K562 (cell line): ENCODE results near the gene ELMOD1. TPM values are rescaled to one million over a fixed set of nuclear protein-coding genes. Genes with fewer than 3 reads are reported as not detected.

Experiments
- CC2D1A ChIP-seq: fragments of 450-650 bp; IDR thresholded peaks from 2 replicates; pipeline ENCODE4 v1.6.1; 2017; ENCODE audit warnings: mild to moderate bottlenecking
- NR2C2 ChIP-seq, 2 experiments: fragments of 200-800 bp in 1 of 2; sonication (Bioruptor generic) in 1 of 2; sonication (generic) in 1 of 2; formaldehyde crosslinking in 1 of 2; IDR thresholded peaks; 2 replicates each; pipeline versions ENCODE4 v1.6.1 to v1.8.0; 2016 to 2022; ENCODE audit warnings: mild to moderate bottlenecking in 1 of 2, missing compliant biosample characterization in 1 of 2, missing genetic modification characterization in 1 of 2, missing genetic modification reagents in 1 of 2
- PYGO2 ChIP-seq: fragments of 450-650 bp; IDR thresholded peaks from 2 replicates; pipeline ENCODE4 v1.6.1; 2016; ENCODE audit warnings: mild to moderate bottlenecking, missing genetic modification characterization, moderate library complexity, missing compliant biosample characterization
- RCOR1 ChIP-seq, 2 experiments: IDR thresholded peaks; 2 replicates each; pipeline ENCODE4 v1.6.1; 2012; ENCODE audit warnings: low read depth in 2 of 2, low read length in 2 of 2, borderline replicate concordance in 1 of 2, improper control_type of control experiment in 1 of 2
- SIRT6 ChIP-seq: IDR thresholded peaks from one replicate; pipeline ENCODE4 v1.6.1; 2012; ENCODE audit warnings: low read depth, mild to moderate bottlenecking, control low read depth, inconsistent platforms, low read length, moderate library complexity
- polyA plus RNA-seq, 8 experiments: library from polyadenylated mRNA; depleted of rRNA in 4 of 8; stranded (reverse) in 5 of 8; unstranded in 3 of 8; fragments of >200 nt; fragmentation: Nextera tagmentation in 2 of 8; fragmentation: Illumina TruSeq in 1 of 8; extraction: Ambion mirVana in 2 of 8; extraction: Trizol in 1 of 8; gene quantifications; 2 replicates each; pipeline versions ENCODE4 v1.2.1 to v1.2.3, GENCODE V29; 2011 to 2014; ENCODE audit warnings: inconsistent platforms in 1 of 8, missing spikeins in 1 of 8
- total RNA-seq, 7 experiments: library from RNA; depleted of rRNA in 6 of 7; stranded (reverse); fragments of >200 nt in 6 of 7; fragmentation: Illumina TruSeq in 2 of 7; extraction: Trizol in 2 of 7; gene quantifications; 2 replicates each; pipeline versions ENCODE4 v1.2.1 to v1.2.3, GENCODE V29; 2011 to 2021; ENCODE audit warnings: low replicate concordance in 1 of 7
- TF ChIP-seq, protein P1 (sequence below): fragments of 450-650 bp; IDR thresholded peaks from 2 replicates; pipeline ENCODE4 v1.6.1; 2016; ENCODE audit warnings: mild to moderate bottlenecking
- TF ChIP-seq, protein P2 (sequence below), 2 experiments: fragments of 200-800 bp in 1 of 2; sonication (Bioruptor generic) in 1 of 2; sonication (generic) in 1 of 2; formaldehyde crosslinking in 1 of 2; IDR thresholded peaks in 1 of 2; conservative IDR thresholded peaks in 1 of 2; 2 replicates each; pipeline versions ENCODE4 v1.5.0 to v1.6.1; 2016 to 2020; ENCODE audit warnings: missing compliant biosample characterization in 1 of 2, missing genetic modification characterization in 1 of 2, missing genetic modification reagents in 1 of 2
- TF ChIP-seq, protein P3 (sequence below): fragments of 450-650 bp; formaldehyde crosslinking; conservative IDR thresholded peaks from 2 replicates; pipeline ENCODE4 v1.4.0; 2022; ENCODE audit warnings: mild to moderate bottlenecking, missing genetic modification characterization
- TF ChIP-seq, protein P4 (sequence below): fragments of 250-450 bp; sonication (Bioruptor Pico); IDR thresholded peaks from 2 replicates; pipeline ENCODE4 v1.8.0; 2021; ENCODE audit warnings: borderline replicate concordance, mild to moderate bottlenecking, moderate library complexity; ENCODE audit not compliant: poor library complexity, severe bottlenecking
- TF ChIP-seq, protein P5 (sequence below): sonication (generic); formaldehyde crosslinking; IDR thresholded peaks from 2 replicates; pipeline ENCODE4 v1.8.0; 2022; ENCODE audit warnings: mild to moderate bottlenecking, missing genetic modification reagents
- TF ChIP-seq, protein P6 (sequence below): sonication (generic); formaldehyde crosslinking; IDR thresholded peaks from 2 replicates; pipeline ENCODE4 v1.8.0; 2022; ENCODE audit warnings: missing genetic modification reagents, mild to moderate bottlenecking, borderline replicate concordance
- TF ChIP-seq, protein P7 (sequence below): sonication (generic); formaldehyde crosslinking; IDR thresholded peaks from 2 replicates; pipeline ENCODE4 v1.4.0; 2020; ENCODE audit warnings: mild to moderate bottlenecking, missing genetic modification reagents

The ELMOD1 gene
- total and polyA plus RNA-seq, 9 of the 15 experiments (the other 6 are each of a cell fraction or from before 2014, with no cell fraction given): not detected

DNA sequence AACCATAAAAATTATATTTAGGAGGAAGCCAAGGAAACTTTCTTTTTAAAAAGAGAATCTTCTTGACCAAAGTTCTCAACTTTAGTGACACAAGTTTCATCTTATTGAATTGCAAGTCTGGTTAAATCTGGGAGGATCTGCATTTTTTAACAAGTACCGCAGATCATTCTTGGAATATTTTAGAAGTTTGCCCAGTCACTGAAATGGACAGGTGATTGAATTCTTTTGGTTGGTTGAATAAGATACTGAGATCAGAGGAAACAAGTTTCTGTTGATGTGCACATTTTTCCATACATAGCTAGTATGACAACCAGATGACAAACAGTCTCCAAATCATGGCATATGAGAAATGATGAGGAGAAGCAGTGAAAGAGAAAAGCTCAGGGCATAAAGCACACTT, 70.7 kb downstream of the ELMOD1 start (continued):
- TF ChIP-seq PYGO2 (tag) (no peak), NR2C2 (CRISPR knock-in tag; IDR thresholded peaks at IDR 0.05) (no peak), NR2C2 (tag; IDR thresholded peaks at IDR 0.05) (no peak), SIRT6 (no peak), CC2D1A (no peak), RCOR1 (IDR thresholded peaks at IDR 0.05; ENCODE audit: borderline replicate concordance in 1 of 2, low read depth in 2 of 2, low read length in 2 of 2) (no peak)
- TF ChIP-seq, protein P1, sequence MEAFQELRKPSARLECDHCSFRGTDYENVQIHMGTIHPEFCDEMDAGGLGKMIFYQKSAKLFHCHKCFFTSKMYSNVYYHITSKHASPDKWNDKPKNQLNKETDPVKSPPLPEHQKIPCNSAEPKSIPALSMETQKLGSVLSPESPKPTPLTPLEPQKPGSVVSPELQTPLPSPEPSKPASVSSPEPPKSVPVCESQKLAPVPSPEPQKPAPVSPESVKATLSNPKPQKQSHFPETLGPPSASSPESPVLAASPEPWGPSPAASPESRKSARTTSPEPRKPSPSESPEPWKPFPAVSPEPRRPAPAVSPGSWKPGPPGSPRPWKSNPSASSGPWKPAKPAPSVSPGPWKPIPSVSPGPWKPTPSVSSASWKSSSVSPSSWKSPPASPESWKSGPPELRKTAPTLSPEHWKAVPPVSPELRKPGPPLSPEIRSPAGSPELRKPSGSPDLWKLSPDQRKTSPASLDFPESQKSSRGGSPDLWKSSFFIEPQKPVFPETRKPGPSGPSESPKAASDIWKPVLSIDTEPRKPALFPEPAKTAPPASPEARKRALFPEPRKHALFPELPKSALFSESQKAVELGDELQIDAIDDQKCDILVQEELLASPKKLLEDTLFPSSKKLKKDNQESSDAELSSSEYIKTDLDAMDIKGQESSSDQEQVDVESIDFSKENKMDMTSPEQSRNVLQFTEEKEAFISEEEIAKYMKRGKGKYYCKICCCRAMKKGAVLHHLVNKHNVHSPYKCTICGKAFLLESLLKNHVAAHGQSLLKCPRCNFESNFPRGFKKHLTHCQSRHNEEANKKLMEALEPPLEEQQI: no peak
- TF ChIP-seq, protein P2, sequence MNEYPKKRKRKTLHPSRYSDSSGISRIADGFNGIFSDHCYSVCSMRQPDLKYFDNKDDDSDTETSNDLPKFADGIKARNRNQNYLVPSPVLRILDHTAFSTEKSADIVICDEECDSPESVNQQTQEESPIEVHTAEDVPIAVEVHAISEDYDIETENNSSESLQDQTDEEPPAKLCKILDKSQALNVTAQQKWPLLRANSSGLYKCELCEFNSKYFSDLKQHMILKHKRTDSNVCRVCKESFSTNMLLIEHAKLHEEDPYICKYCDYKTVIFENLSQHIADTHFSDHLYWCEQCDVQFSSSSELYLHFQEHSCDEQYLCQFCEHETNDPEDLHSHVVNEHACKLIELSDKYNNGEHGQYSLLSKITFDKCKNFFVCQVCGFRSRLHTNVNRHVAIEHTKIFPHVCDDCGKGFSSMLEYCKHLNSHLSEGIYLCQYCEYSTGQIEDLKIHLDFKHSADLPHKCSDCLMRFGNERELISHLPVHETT (CRISPR knock-in tag; conservative IDR thresholded peaks at IDR 0.05 in 1 of 2, IDR thresholded peaks at IDR 0.05 in 1 of 2): no peak
- TF ChIP-seq, protein P3, sequence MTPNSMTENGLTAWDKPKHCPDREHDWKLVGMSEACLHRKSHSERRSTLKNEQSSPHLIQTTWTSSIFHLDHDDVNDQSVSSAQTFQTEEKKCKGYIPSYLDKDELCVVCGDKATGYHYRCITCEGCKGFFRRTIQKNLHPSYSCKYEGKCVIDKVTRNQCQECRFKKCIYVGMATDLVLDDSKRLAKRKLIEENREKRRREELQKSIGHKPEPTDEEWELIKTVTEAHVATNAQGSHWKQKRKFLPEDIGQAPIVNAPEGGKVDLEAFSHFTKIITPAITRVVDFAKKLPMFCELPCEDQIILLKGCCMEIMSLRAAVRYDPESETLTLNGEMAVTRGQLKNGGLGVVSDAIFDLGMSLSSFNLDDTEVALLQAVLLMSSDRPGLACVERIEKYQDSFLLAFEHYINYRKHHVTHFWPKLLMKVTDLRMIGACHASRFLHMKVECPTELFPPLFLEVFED (CRISPR knock-in tag): no peak
- TF ChIP-seq, protein P4, sequence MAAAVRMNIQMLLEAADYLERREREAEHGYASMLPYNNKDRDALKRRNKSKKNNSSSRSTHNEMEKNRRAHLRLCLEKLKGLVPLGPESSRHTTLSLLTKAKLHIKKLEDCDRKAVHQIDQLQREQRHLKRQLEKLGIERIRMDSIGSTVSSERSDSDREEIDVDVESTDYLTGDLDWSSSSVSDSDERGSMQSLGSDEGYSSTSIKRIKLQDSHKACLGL: no peak
- TF ChIP-seq, protein P5, sequence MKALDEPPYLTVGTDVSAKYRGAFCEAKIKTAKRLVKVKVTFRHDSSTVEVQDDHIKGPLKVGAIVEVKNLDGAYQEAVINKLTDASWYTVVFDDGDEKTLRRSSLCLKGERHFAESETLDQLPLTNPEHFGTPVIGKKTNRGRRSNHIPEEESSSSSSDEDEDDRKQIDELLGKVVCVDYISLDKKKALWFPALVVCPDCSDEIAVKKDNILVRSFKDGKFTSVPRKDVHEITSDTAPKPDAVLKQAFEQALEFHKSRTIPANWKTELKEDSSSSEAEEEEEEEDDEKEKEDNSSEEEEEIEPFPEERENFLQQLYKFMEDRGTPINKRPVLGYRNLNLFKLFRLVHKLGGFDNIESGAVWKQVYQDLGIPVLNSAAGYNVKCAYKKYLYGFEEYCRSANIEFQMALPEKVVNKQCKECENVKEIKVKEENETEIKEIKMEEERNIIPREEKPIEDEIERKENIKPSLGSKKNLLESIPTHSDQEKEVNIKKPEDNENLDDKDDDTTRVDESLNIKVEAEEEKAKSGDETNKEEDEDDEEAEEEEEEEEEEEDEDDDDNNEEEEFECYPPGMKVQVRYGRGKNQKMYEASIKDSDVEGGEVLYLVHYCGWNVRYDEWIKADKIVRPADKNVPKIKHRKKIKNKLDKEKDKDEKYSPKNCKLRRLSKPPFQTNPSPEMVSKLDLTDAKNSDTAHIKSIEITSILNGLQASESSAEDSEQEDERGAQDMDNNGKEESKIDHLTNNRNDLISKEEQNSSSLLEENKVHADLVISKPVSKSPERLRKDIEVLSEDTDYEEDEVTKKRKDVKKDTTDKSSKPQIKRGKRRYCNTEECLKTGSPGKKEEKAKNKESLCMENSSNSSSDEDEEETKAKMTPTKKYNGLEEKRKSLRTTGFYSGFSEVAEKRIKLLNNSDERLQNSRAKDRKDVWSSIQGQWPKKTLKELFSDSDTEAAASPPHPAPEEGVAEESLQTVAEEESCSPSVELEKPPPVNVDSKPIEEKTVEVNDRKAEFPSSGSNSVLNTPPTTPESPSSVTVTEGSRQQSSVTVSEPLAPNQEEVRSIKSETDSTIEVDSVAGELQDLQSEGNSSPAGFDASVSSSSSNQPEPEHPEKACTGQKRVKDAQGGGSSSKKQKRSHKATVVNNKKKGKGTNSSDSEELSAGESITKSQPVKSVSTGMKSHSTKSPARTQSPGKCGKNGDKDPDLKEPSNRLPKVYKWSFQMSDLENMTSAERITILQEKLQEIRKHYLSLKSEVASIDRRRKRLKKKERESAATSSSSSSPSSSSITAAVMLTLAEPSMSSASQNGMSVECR (CRISPR knock-in tag): no peak
- TF ChIP-seq, protein P6, sequence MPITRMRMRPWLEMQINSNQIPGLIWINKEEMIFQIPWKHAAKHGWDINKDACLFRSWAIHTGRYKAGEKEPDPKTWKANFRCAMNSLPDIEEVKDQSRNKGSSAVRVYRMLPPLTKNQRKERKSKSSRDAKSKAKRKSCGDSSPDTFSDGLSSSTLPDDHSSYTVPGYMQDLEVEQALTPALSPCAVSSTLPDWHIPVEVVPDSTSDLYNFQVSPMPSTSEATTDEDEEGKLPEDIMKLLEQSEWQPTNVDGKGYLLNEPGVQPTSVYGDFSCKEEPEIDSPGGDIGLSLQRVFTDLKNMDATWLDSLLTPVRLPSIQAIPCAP (CRISPR knock-in tag): no peak
- TF ChIP-seq, protein P7, sequence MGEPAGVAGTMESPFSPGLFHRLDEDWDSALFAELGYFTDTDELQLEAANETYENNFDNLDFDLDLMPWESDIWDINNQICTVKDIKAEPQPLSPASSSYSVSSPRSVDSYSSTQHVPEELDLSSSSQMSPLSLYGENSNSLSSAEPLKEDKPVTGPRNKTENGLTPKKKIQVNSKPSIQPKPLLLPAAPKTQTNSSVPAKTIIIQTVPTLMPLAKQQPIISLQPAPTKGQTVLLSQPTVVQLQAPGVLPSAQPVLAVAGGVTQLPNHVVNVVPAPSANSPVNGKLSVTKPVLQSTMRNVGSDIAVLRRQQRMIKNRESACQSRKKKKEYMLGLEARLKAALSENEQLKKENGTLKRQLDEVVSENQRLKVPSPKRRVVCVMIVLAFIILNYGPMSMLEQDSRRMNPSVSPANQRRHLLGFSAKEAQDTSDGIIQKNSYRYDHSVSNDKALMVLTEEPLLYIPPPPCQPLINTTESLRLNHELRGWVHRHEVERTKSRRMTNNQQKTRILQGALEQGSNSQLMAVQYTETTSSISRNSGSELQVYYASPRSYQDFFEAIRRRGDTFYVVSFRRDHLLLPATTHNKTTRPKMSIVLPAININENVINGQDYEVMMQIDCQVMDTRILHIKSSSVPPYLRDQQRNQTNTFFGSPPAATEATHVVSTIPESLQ: no peak
- TF ChIP-seq, all 486 proteins: peak for 0
